HG02852 (cell line): ENCODE measurements around the gene CCDC82.

Source experiments
- ATAC-seq: cut with Tn5 transposase; IDR thresholded peaks from one replicate; pipeline ENCODE4 v1.9.1; 2021; ENCODE audit warnings: mild to moderate bottlenecking, moderate library complexity; ENCODE audit not compliant: unreplicated experiment

CCDC82 gene

GRCh38 chr11:96365493-96365892 is 24.2 kb downstream of the CCDC82 start:
- no peak for ATAC-seq

- ATAC-seq: no peak
Observed at GRCh38 chr11:96361778-96362177, 27.9 kb downstream of the CCDC82 start.

- ATAC-seq: no peak
Observed at GRCh38 chr11:96358321-96358720, 31.4 kb downstream of the CCDC82 start.

GRCh38 chr11:96357794-96358193 is 31.9 kb downstream of the CCDC82 start:
- ATAC-seq: no peak

GRCh38 chr11:96356848-96357247 is 32.9 kb downstream of the CCDC82 start:
- ATAC-seq: no peak

- peak; percentile 79 for ATAC-seq
Observed at GRCh38 chr11:96342961-96343711, 46.6 kb downstream of the CCDC82 start, which contains the start of gene MAML2. Gene MAML2, minus strand, starts transcription at chr11:96343195. Its CDS starts 1,300 bp downstream, at chr11:96341895.

- ATAC-seq: no peak
Observed at GRCh38 chr11:96342014-96342960, 47.4 kb downstream of the CCDC82 start.

GRCh38 chr11:96341211-96342013 is 48.3 kb downstream of the CCDC82 start:
- peak; percentile 23 for ATAC-seq

- no peak for ATAC-seq
Observed at GRCh38 chr11:96340555-96340885, 49.2 kb downstream of the CCDC82 start.

GRCh38 chr11:96339706-96340554 is 49.8 kb downstream of the CCDC82 start:
- ATAC-seq: no peak

- peak; percentile 37 for ATAC-seq
Observed at GRCh38 chr11:96338910-96339705, 50.6 kb downstream of the CCDC82 start.

GRCh38 chr11:96337541-96338431 is 51.9 kb downstream of the CCDC82 start:
- ATAC-seq: peak; percentile 37

GRCh38 chr11:96335388-96335787 is 54.3 kb downstream of the CCDC82 start:
- no peak for ATAC-seq

- ATAC-seq: no peak
Observed at GRCh38 chr11:96334219-96334618, 55.5 kb downstream of the CCDC82 start.

- ATAC-seq: no peak
Observed at GRCh38 chr11:96333191-96333719, 56.5 kb downstream of the CCDC82 start.

- no peak for ATAC-seq
Observed at GRCh38 chr11:96332126-96332771, 57.5 kb downstream of the CCDC82 start.

- no peak for ATAC-seq
Observed at GRCh38 chr11:96331699-96332116, 58.0 kb downstream of the CCDC82 start.

GRCh38 chr11:96330511-96330859 is 59.2 kb downstream of the CCDC82 start:
- ATAC-seq: no peak
